Gastrocnemius medialis (tissue), 4 donors: ENCODE results near the gene METTL4.

Source experiments
- CTCF ChIP-seq, 5 experiments: fragments of 450-650 bp in 3 of 5; fragments of 200-600 bp in 2 of 5; sonication (generic) in 2 of 5; IDR thresholded peaks in 4 of 5; conservative IDR thresholded peaks in 1 of 5; 1 replicate in 4 of 5; 2 replicates in 1 of 5; pipeline ENCODE4 v1.5.1; 2016 to 2019; ENCODE audit warnings: antibody characterized with exemption in 5 of 5, mild to moderate bottlenecking in 3 of 5, moderate library complexity in 3 of 5
- POLR2A ChIP-seq, 2 donors: fragments of 450-650 bp; IDR thresholded peaks; one replicate each; pipeline ENCODE4 v1.6.1; 2017; ENCODE audit warnings: antibody characterized with exemption in 2 of 2, mild to moderate bottlenecking in 2 of 2, moderate library complexity in 2 of 2

- TF ChIP-seq CTCF (IDR thresholded peaks at IDR 0.05 in 4 of 5, conservative IDR thresholded peaks at IDR 0.05 in 1 of 5) (no peak), POLR2A (IDR thresholded peaks at IDR 0.05) (no peak)
Observed at GRCh38 chr18:2573408-2573807, 2.1 kb upstream of the METTL4 start.
